GM12801 (cell line): Measurements from ENCODE around the gene VPS35L.

ENCODE experiments used
- CTCF ChIP-seq: IDR thresholded peaks from one replicate; pipeline ENCODE4 v1.5.1; 2011; ENCODE audit warnings: control low read depth; ENCODE audit not compliant: insufficient read length; ENCODE audit errors: extremely low read depth

Gene VPS35L

GRCh38 chr16:19518388-19518787 is 37.1 kb upstream of the VPS35L start:
- TF ChIP-seq CTCF = no peak

GRCh38 chr16:19520861-19521331 is 34.6 kb upstream of the VPS35L start:
- TF ChIP-seq CTCF = no peak

GRCh38 chr16:19521471-19522396 is 33.8 kb upstream of the VPS35L start, which contains the start of gene GDE1:
Gene GDE1, minus strand, starts transcription at chr16:19522098. Its CDS starts 134 bp downstream, at chr16:19521964.
- no peak for TF ChIP-seq CTCF

GRCh38 chr16:19522397-19522732 is 33.1 kb upstream of the VPS35L start:
- TF ChIP-seq CTCF = no peak

GRCh38 chr16:19522760-19523159 is 32.7 kb upstream of the VPS35L start:
- TF ChIP-seq CTCF = no peak

- no peak for TF ChIP-seq CTCF
Observed at GRCh38 chr16:19523184-19523558, 32.3 kb upstream of the VPS35L start.

GRCh38 chr16:19523559-19524355 is 31.7 kb upstream of the VPS35L start, which contains the start of gene CCP110:
Gene CCP110, plus strand, starts transcription at chr16:19523942. Its CDS starts 3,940 bp downstream, at chr16:19527882.
- TF ChIP-seq CTCF = no peak
